GM10847 (cell line): ENCODE measurements around the gene HSH2D.

Experiments used
- POLR2A ChIP-seq: IDR thresholded peaks from 2 replicates; pipeline ENCODE4 v1.6.1; 2011; ENCODE audit not compliant: insufficient read length; ENCODE audit errors: extremely low read depth

Gene HSH2D

GRCh38 chr19:16161840-16162239 lies 18.4 kb downstream of the HSH2D start:
- TF ChIP-seq POLR2A = no peak

- no peak for TF ChIP-seq POLR2A
Observed at GRCh38 chr19:16164222-16164890, 20.9 kb downstream of the HSH2D start.

GRCh38 chr19:16166417-16166816 lies 22.9 kb downstream of the HSH2D start:
- no peak for TF ChIP-seq POLR2A

- no peak for TF ChIP-seq POLR2A
Observed at GRCh38 chr19:16167055-16167454, 23.6 kb downstream of the HSH2D start.

- TF ChIP-seq POLR2A = no peak
Observed at GRCh38 chr19:16168465-16169081, 25.1 kb downstream of the HSH2D start.

- TF ChIP-seq POLR2A = no peak
Observed at GRCh38 chr19:16170134-16170533, 26.6 kb downstream of the HSH2D start.

- TF ChIP-seq POLR2A = no peak
Observed at GRCh38 chr19:16175954-16176353, 32.5 kb downstream of the HSH2D start.

GRCh38 chr19:16180611-16181010 lies 37.1 kb downstream of the HSH2D start:
- TF ChIP-seq POLR2A = no peak

GRCh38 chr19:16184665-16185122 lies 41.2 kb downstream of the HSH2D start:
- TF ChIP-seq POLR2A = no peak

- peak; percentile 53 for TF ChIP-seq POLR2A
Observed at GRCh38 chr19:16185123-16185767, 41.8 kb downstream of the HSH2D start, which contains the start of gene FAM32A. Gene FAM32A (plus strand): TSS chr19:16185410. CDS start chr19:16185443, 33 bp downstream.

GRCh38 chr19:16185768-16186123 lies 42.3 kb downstream of the HSH2D start:
- no peak for TF ChIP-seq POLR2A

GRCh38 chr19:16188521-16188920 lies 45.0 kb downstream of the HSH2D start:
- no peak for TF ChIP-seq POLR2A

- no peak for TF ChIP-seq POLR2A
Observed at GRCh38 chr19:16190198-16190597, 46.7 kb downstream of the HSH2D start.

- TF ChIP-seq POLR2A = no peak
Observed at GRCh38 chr19:16190736-16191135, 47.3 kb downstream of the HSH2D start.

GRCh38 chr19:16191216-16191908 lies 47.9 kb downstream of the HSH2D start:
- TF ChIP-seq POLR2A = no peak

GRCh38 chr19:16193466-16193865 lies 50.0 kb downstream of the HSH2D start:
- no peak for TF ChIP-seq POLR2A
